DOHH2 (cell line): ENCODE results near the gene TRIM21.

Experiments used
- EZH2phosphoT487 ChIP-seq: fragments of 200-600 bp; sonication (generic); IDR thresholded peaks from 2 replicates; pipeline ENCODE4 v1.6.1; 2017; ENCODE audit warnings: borderline replicate concordance, mild to moderate bottlenecking, antibody characterized with exemption, low read length, moderate library complexity, mixed read lengths
- TF ChIP-seq, protein P1 (sequence below): fragments of 200-600 bp; sonication (generic); IDR thresholded peaks from one replicate; pipeline ENCODE4 v1.5.1; 2014; ENCODE audit warnings: antibody characterized with exemption, mild to moderate bottlenecking, low read depth, low read length; ENCODE audit not compliant: poor library complexity, severe bottlenecking

GRCh38 chr11:4370166-4370565 is 23.3 kb downstream of the TRIM21 start:
- TF ChIP-seq, protein P1, sequence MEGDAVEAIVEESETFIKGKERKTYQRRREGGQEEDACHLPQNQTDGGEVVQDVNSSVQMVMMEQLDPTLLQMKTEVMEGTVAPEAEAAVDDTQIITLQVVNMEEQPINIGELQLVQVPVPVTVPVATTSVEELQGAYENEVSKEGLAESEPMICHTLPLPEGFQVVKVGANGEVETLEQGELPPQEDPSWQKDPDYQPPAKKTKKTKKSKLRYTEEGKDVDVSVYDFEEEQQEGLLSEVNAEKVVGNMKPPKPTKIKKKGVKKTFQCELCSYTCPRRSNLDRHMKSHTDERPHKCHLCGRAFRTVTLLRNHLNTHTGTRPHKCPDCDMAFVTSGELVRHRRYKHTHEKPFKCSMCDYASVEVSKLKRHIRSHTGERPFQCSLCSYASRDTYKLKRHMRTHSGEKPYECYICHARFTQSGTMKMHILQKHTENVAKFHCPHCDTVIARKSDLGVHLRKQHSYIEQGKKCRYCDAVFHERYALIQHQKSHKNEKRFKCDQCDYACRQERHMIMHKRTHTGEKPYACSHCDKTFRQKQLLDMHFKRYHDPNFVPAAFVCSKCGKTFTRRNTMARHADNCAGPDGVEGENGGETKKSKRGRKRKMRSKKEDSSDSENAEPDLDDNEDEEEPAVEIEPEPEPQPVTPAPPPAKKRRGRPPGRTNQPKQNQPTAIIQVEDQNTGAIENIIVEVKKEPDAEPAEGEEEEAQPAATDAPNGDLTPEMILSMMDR, result no peak
- TF ChIP-seq EZH2phosphoT487, result no peak
